Activated T-cell treated with anti-CD3 and anti-CD28 coated beads for 4 hours (primary cell): ENCODE results near the gene TET2.
A peak's percentile ranks its signal among the peaks of the same experiment; 100 is the strongest.

Source experiments
- DNase-seq: peaks from one replicate; pipeline ENCODE4 v3.0.0-alpha.2; 2020

Gene TET2

GRCh38 chr4:105305019-105305836 is 158.6 kb downstream of the TET2 start:
- no peak for DNase-seq

- peak; percentile 30 for DNase-seq
Observed at GRCh38 chr4:105306158-105306781, 159.6 kb downstream of the TET2 start.

DNA sequence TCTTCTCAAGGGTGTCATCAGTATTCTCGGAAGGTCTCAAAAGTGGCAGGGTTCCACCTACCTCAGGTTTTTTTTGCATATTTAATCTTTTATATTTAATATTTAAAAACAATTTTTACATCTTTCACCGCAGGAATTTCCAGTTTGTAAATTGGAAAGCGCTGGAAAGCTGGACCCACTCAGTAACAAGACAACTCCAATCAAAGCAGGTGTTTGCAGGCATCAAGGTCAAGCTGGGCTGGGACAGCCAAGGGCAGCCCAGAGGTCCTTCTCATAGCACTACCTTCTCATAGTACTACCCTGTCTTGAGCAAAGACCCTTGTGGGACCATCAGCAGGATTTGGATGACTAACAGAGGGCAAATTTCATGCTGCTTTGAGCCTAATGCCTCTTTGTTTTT is 160.1 kb downstream of the TET2 start:
- DNase-seq = no peak

DNA sequence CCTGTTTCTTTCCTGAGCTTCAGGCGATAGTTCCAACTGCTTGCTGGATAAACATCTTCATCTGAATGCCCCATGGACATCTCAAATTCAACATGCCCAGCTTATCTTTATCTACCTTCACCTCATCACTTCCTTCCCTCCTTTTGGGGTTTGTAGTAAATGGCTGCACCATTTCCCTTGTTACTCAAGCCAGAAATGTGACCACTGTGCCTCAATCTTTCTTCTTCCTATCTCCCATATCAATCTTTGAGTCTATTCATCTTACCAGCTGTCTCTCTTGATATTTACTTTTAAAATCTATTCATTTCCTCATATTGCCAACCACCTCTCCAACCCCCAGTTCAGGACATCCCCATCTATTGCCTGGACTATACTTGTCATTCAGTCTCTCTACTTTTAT is 171.8 kb downstream of the TET2 start:
- no peak for DNase-seq

- DNase-seq = no peak
Observed at GRCh38 chr4:105327222-105327621, 180.5 kb downstream of the TET2 start.

DNA sequence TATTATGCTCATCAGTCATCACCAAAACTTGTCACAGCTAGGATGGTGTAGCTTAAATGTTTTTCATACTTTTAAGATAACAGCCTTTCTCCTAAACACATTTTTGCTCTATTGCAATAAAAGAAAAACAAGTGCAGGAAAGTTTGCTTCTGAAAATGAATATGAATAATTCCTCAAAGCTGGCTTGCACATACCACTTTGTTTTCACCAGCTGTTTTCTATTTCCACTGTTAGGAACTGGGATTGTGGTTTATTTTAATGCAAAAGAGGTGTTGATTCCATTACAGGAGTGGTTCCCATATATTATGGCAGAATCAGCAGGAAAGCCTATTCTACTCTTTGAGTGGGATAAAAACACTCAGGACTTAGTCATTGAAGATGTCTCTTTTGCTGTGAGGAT is 181.3 kb downstream of the TET2 start:
- DNase-seq = no peak

DNA sequence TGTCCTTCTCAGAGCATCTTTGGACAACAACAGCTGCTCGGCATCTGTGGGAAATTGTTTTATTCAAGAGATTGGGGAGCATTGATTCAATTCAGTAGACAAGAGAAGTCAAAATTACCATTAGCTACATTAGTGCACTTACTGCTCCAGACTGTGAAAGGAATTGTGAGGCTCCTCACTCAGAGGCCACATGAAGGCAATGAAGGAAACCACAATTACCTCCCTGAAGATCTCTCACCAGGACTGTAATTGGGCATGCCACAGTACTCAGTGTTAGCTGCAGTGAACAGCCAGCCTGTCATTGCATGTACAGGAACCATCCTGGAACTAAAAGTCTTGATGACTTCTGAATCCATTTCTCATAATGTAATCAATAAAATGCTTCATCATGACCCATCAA is 182.4 kb downstream of the TET2 start:
- DNase-seq = no peak
